Endometrial microvascular endothelial cells (primary cell): ENCODE results near the gene C3. TPM values are rescaled to one million over a fixed set of nuclear protein-coding genes. Genes with fewer than 3 reads are reported as not detected.
"Not testable (repeated sequence)": the region's sequence is repeated elsewhere in the genome, so short reads cannot be mapped to it uniquely, and the experiment has no call there.

Source experiments
- in situ Hi-C: cut with HindIII; loops from 2 replicates; pipeline ENCODE4 v1.10.0; 2017; ENCODE audit warnings: low sequenced_read_pairs, low pct_unique_long_range_greater_than_20kb; ENCODE audit errors: inconsistent ontology term
- total RNA-seq: library from RNA; depleted of rRNA; stranded (reverse); fragments of >200 nt; gene quantifications from one replicate; pipeline ENCODE4 v1.2.3, GENCODE V29; 2015; ENCODE audit errors: inconsistent ontology term

Gene C3
- total RNA-seq, 1 donor from 2014 or later, result not detected

- in situ Hi-C loops, result no loop called here
These were observed 2.2 kb downstream of the C3 start for GRCh38 chr19:6718111-6718740.

- in situ Hi-C loops, result no loop called here
These were observed 2.9 kb downstream of the C3 start for GRCh38 chr19:6717441-6717971.

GRCh38 chr19:6717036-6717435, 3.4 kb downstream of the C3 start:
- in situ Hi-C loops, result no loop called here

GRCh38 chr19:6716610-6716970, 3.9 kb downstream of the C3 start:
- in situ Hi-C loops, result no loop called here

GRCh38 chr19:6714749-6715555, 5.5 kb downstream of the C3 start:
- in situ Hi-C loops, result no loop called here

DNA sequence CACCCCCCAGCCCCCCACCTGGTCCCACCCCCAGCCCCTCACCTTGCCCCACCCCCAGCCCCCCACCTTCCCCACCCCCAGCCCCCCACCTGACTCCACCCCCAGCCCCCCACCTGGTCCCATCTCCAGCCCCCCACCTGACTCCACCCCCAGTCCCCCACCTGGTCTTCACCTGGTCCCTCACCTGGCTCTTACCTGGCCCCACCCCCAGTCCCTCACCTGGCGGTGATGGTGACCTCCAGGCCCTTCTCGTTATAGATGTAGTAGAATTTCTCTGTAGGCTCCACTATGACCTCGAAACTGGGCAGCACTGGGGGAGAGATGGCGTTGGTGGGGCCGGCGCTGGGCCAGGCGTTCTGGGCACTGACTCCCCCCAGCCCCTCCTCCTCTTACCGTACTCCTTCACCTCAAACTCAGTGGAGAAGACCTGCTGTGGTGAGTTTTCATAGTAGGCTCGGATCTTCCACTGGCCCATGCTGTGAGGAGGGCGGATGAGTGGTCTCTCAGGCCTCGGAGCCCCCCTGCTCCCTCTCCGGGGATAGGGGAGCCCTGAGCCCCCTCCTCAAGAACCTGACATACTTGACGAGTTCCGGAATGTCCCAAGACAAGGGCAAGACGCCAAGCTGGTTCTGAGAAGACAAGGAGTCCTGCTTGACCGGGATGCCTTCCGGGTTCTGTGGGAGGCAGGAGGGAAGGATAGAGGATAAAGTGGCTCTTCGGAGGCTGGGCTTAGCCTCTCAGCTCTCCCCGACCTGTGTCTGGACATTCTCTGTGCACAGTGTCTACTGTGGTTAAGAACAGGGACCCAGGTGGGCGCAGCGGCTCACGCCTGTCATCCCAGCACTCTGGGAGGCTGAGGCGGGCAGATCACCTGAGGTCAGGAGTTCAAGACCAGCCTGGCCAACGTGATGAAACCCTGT, 6.4 kb downstream of the C3 start:
- in situ Hi-C loops, result no loop called here

- in situ Hi-C loops, result no loop called here
These were observed 7.5 kb downstream of the C3 start for GRCh38 chr19:6712692-6713670.

- in situ Hi-C loops, result no loop called here
These were observed 8.2 kb downstream of the C3 start for GRCh38 chr19:6712231-6712630.

DNA sequence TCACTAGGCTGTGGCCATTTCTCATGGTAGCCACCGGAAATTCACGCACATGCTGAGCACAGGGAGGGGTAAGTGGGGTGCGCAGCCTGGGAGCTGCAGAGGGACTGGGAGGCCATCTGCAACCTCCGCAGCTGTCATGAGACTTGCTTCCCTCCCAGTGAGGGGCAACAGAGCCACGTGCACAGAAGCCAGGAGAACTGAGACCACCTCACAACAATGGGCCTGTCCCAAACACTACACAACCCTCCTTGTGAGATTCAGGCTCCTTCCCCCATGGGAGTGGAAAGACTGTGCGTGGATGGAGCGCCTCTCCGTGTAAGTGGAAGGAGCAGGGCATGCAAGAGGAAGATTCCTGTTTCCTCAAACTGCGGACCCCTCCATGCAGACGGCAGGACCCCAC, 8.8 kb downstream of the C3 start:
- in situ Hi-C loops, result no loop called here

DNA sequence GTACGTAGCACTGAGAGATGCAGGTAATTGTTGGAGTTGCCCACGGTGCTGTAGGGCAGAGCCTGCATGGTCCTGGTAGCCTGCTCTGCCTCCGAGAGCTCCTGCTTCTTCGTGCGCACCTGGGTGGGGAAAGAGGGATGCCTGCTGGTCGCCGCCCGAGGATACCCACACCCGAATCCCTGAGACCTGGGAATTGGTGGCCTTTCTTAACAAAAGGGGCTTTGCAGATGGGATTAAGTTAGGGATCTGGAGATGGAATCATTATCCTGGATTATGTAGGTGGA, 9.4 kb downstream of the C3 start:
- in situ Hi-C loops, result no loop called here

DNA sequence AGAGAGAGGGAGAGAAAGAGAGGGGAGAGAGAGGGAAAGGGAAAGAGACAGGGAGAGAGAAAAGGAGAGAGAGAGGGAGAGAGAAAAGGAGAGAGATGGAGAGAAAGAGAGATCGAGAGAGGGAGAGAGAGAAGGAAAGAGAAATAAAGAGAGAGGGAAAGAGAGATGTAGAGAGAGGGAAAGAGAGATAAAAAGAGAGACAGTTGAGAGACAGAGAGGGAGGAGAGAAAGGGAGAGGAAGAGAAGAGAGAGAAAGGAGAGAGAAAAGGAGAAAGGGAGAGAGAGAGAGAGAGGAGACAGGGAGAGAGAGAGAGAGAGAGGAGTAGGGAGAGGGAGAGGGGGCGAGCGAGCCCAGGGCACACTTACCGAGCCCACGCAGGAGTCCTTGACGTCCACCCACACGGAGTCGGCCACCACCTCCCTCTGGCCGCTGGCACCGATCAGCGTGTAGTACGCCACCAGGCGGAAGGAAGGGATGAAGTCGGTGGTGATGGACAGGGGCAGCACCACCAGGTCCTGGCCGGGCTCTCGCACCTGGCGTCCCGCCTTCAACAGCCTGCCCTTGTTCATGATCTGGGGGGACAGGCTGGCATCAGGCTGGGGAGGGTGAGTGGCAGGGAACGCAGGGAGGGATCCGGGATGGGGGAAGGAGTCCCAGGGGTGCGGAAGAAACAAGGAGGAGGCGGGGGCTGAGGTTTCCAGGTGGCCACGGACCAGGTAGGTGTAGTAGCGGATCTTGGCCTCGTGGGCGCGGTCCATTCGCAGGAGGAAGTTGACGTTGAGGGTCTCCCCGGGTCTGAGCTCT, 10.0 kb downstream of the C3 start:
- in situ Hi-C loops, result no loop called here

- in situ Hi-C loops, result no loop called here
These were observed 10.9 kb downstream of the C3 start for GRCh38 chr19:6709549-6709948.

DNA sequence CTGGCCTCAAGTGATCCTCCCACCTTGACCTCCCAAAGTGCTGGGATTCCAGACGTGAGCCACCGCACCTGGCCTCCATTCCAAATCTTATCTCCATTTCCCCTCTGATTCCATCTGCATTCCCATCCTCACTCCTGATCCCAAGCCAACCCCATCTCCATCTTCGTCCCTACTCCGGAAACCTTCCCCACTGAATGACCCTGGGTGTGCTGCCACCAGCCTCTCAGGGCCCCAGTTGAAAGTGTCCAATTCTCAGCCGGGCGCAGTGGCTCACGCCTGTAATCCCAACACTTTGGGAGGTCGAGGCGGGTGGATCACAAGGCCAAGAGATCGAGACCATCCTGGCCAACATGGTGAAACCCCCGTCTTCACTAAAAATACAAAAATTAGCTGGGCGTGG, 11.5 kb downstream of the C3 start:
- in situ Hi-C loops, result not testable (repeated sequence)

- in situ Hi-C loops, result no loop called here
These were observed 12.1 kb downstream of the C3 start for GRCh38 chr19:6708346-6708745.

GRCh38 chr19:6707658-6708018, 12.8 kb downstream of the C3 start:
- in situ Hi-C loops, result no loop called here

- in situ Hi-C loops, result no loop called here
These were observed 13.3 kb downstream of the C3 start for GRCh38 chr19:6707011-6707657.

DNA sequence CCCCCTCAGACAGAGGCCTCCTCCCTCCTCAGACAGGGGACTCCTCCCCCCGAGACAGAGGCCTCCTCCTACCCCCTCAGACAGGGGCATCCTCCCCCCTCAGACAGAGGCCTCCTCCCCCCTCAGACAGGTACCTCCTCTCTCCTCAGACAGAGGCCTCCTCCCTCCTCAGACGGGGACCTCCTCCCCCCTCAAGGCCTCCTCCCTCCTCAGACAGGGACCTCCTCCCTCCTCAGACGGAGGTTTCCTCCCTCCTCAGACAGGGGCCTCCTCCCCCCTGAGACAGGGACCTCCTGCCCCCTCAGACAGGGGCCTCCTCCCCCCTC, 13.9 kb downstream of the C3 start:
- in situ Hi-C loops, result no loop called here
